GM21576 (cell line): Measurements from ENCODE around the gene PRKCE.

Source experiments
- ATAC-seq: cut with Tn5 transposase; IDR thresholded peaks from one replicate; pipeline ENCODE4 v1.9.1; 2021; ENCODE audit warnings: mild to moderate bottlenecking, moderate library complexity; ENCODE audit not compliant: unreplicated experiment

Gene PRKCE

DNA sequence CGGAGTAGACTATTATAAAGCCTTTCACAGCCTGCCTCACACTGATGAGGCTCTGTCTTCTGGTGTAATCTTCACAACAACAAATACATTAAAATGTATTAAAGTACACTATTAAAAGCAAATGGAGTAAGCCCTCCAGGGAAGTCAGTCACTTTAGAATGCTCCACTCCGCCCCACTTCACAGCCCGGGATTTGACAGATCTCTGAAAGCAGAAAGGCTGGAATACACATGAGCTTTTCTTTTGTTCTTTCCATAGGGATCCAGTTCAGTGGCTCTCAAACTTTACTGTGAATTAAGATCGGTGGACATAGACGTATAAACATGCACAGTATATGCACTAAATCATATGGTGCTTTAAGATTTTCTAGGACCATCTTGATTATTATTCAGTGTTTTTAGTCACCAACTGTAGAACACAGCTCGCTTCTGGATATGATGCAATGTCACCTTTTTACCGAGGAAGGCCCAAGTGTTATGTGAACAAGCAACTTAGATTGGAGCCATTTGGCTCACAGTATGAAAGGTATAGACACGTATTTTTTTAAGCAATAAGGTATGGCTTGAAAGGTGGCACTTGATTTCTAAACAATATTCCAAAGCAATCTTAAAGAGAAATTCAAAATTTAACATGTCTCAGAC, 151.1 kb downstream of the PRKCE start:
- no peak for ATAC-seq

DNA sequence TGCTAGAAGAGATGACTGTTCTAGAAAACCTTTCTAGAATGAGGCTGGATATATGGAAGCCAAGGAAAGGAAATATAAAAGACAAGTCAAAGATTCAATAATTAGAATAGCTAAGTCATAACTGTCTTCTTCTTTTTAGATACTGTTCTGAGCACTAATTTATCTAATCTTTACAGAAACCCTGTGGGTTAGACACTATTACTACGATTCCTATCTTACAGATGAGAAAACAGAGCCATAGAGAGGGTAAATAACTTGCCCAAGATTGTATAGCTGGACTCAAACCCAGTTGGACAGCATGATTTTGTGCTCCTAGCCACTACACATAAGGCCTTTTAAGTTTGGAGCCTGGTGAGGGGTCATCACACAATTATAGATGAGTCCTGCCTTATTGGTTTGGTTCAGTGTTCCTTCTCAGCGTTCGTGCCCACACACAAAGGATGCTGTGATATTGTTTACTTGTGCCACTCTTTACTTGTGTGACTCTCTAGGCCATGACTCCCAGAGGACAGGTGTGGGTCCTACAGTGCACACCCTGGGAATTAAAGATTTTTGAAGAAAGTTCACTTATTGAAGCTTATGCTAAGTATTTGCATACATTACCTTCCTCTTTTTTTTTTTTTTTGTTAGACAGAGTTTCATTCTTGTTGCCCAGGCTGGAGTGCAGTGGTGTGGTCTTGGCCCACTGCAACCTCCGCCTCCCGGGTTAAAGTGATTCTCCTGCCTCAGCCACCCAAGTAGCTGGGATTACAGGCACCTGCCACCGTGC, 153.7 kb downstream of the PRKCE start:
- no peak for ATAC-seq

DNA sequence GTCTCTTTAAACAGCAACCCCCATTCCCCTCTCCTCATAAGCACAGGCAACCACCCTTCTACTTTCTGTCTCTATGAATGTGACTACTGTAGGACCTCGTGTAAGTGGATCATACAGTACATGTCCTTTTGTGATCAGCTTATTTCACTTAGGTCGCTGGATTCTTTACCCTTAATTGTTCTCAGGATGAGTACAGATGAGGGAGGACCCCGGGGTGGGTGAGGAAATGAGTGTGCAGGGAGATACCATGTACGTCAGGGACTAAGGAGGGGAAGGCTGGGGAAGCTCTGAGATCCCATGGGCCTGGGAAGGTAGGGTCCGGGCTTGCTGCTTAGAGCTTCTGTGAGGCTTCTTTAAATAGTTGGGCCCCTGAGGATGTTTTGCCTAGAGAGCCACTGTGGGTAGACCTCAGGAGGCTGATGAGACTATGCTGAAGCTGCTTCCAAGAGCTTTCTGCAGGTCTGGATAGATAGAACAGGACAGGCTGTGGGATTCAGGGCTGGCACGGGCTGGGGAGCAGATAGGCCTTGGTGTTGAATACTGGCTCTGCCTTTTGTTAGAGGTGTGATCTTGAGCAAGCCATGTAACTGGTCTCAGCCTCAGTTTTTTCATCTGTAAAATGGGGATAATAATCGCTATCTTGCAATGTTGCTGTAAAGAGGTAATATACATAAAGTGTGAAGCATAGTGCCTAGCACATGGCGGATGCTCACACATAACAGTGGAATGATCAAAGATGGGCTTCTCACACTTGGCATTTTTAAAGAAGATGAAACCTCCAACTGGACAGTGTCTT, 155.3 kb downstream of the PRKCE start:
- no peak for ATAC-seq

DNA sequence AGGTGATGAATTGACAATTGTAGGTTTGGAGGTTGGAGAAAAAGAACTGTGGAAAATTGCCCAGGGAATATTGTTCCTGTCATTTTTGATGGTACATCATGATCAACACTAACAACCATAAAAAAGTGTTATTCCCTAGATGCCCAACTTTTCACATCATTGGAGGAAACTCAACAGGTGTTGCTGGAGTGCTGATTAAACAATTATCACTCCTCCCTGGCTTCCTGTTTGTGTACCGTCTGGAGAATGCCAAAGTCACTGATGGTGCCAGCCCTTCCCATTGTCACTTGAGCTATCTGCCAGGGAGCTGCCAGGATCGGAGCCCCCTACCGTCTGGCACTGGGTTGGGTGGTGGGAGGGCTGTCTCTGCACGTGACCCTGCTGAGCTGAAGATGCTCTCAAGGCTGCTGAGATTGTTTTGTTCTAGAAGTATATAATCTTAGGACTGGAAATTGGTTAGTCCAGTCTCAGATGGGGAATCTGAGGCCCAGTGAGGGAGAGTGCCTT, 156.9 kb downstream of the PRKCE start:
- ATAC-seq, result no peak

DNA sequence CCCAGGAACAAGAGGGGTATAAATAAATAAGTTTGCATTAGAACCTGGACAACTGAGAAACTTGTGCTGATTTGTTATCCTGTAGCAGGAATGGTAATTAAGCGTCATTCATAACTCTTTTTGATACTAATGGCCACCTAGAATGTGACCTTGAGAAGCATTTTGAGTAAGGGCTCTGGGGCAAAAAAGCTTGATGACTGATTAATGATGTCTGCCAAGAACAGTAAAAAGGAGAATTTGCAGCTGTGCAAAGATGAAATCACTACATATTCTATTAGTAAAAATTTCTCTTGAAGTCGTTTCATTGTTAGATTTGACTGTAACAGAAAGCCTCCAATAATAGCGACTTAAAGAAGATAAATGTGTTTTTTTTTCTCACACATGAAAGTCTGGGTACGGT, 157.7 kb downstream of the PRKCE start:
- no peak for ATAC-seq

DNA sequence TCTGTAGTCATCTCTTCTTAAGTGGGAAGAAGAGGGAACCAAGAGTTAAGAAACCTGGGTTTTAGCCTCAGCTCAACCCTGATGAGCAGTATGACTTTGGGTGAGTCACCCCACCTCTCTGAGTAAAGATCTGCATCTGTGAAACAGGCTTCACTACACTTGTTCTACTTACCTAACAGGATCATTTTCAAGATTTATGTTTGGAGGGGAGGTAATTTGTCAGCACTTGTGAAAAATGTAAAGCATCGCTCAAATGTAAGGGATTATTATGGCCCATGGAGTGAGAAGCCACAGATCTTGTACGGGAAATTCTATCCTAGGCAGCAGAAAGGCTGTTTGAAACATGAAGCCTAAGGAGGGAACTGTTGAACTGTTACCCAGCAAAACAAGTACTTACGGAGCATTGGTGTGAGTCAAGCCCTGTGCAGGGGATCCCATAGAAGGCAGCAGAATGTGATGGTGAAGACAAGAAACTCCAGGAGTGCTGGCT, 160.6 kb downstream of the PRKCE start:
- ATAC-seq, result no peak

DNA sequence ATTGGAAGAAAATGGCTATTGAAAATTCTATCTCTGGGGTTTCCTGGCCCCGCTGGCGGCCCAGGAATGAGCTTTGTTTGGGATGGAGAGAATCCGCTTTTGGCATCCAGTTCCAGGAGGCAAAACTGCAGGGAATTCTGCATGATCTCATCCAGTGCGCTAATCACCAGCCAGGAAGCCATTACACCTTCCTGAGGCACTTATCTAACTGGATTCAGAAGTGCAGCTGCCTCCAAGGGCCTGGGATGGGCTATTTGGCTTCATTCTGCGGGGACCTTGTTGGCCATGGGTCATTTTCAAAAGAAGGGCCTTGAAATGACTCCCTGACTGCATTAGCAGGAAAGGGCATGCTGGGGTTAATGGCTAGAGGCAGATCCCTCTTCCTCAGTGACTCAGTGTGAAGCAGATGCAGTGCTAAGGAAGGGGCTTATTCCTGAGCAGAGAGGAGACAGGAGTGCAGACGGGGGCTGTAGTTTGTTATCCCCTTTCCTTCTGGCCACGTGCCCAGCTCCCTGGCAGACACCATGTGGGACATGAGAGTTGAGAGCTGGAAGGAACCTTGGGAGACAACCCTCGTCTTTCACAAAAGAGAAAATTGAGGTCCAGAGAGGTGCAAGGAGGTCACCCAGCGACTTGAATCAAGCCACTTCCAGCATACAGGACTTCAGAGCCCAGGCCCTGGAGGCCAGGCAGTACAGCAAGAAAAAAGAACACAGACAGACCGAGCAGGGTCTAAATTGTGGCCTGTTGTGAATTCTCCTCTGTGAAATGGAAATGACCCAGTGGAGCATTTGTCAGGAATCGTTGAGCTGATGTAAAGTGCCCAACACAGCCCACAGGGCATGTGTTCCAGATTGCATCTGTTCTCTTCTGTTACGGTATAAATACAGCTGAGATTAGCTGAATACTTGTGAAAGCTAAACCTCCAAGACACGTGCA, 161.8 kb downstream of the PRKCE start:
- ATAC-seq, result no peak

DNA sequence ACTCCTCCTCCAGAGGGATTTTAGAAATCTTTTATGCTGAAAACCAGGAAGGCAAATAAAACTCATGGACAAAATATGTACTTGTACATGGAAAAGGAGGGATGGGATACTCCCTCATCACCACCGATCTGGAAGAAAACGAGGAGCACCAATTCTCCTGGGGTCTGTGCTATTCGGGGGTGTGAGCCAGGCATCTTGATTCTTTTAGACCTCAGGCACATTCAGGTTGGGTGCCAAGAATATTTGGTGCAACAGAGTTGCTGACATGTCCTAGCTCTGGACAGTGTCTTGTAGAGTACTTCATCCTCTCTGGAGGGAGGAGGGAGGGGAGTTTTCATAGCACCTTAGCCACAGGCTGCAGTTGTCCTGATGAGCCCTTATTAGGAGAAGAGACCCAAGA, 163.0 kb downstream of the PRKCE start:
- no peak for ATAC-seq

DNA sequence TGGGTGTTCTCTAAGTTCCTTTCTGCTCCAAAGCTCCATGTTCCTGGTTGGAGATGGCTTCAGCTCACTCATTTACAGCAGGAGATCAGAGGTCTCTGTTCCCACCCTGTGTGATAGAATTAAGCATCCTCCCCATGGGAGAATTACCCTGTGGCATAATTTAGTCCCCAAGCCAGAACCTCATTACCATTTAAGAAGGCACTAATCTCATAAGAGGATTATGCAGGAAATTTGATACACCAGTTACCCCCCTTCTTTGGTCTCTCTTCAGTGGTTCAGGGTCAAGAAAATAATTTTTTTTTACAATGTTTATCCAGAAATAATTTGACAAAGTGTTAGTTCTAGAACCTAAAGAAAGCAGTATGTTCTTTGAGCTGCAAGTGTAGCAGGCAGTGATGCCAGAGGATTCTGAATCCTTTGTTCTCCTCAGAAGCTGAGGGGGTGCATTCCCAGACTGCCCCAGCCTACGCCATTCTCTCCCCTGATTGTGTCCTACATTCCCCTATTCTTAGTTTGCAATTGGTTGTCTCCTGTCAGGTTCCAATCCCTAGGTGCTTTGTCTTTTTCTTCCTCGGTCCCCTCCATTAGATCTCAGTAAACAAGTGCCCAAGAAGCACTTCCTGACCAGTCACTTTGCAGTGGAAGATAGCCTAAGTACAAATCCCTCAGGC, 163.6 kb downstream of the PRKCE start:
- no peak for ATAC-seq

DNA sequence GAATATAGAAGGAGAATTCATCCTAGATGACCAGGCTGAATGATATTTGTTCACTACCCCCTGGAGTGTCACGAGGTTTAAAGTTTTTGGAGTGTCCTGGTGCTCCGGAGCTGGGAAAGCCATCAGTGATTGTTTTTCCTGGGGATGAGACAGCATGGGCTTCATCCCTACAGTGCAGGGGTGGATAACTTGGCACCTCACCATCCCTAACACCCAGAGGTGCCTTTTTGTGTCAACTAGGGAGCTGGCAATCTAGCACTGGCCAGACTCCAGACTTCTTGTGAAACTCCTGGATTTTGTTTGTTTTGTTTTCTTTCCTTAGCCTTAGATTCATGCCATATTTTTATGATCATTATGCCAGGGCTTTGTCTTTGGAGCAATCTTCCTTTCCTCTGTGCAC, 164.8 kb downstream of the PRKCE start:
- no peak for ATAC-seq

DNA sequence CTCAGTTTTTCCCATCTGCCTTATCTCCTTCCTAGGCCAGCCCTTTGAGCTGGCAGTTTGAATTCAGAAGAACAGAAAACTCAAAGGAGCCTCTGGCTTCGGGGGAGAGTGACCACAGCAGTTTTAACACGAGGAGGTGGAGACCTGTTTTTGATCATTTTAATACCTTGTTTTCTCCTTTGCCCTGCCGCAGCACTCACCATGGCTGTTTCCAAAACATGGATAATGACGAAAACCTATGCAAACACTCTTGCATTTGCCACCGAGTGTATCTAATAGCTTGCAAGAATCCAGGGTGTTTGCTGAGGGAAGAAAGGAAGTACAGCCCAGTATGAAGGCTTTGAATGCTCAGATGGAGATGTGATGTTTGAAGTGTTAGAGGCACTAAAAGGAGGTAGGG, 167.1 kb downstream of the PRKCE start:
- ATAC-seq, result no peak

DNA sequence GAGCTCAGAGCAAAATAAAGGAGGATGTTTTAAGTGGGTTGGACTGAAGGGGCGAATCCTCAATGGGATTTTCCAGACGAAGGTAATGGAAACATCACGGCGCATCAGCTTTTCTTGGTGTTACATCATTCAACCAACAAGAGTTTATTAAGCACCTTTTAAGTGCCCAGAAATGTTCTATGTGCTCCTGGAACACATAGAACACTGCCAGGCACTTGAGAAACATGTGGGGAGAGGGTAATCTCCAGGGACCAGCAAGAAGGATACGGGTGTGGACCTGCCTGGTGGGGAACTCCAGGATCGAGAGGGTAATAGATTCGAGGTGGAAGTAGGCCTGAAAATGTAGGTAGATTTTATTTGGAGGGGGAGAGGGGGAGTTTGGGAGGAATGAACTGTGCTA, 168.6 kb downstream of the PRKCE start:
- ATAC-seq, result no peak

DNA sequence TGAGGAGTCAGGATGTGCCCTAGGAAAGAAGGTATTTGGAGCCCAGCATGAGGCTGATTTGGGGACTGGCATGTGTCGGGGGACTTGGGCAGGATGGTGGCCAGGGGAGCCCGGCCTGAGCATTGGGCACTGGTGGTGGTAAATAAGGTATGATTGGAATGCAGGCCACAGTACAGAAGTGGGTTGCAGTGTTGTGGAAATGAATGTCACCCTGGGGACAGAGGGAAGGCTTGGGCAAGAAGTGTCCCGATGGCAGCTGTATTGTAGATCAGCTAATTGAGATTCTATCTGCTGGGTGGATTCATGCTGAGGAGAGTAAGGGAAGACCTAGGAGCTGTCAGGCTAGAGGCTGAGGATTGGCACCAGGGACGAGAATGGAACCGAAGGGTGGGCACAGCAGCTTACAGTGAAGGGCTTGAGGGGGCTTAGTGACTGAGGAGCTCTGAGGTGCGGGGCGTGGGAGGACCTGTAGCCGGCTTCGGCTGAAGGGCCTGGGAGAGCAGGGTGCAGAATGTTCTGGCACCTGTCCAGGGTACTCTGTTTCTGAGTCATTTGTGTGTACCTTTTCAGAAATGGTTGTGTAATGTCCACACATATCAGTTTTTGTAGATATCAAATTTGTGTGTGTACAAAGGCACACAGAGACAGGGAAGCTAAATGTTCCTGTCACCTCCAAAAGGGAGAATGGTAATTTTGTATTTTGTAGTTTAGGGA, 170.2 kb downstream of the PRKCE start:
- ATAC-seq, result no peak

DNA sequence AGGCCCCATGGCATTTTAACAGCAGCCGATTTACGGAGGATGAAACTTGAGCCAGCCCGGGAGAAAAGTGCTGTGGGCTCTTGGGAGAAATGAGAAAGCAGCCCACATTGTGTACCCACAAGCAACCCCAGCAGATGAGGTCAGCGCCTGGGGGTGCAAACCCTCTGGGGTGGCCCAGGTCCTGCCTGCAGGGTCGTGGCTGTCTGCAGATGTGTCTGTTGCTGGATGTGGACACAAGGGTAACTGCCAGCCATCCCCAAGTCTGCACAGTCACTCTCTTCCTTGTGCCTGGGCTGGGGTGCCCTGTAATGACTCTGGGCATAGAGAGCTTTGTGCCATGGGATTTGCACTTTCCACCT, 170.8 kb downstream of the PRKCE start:
- no peak for ATAC-seq

DNA sequence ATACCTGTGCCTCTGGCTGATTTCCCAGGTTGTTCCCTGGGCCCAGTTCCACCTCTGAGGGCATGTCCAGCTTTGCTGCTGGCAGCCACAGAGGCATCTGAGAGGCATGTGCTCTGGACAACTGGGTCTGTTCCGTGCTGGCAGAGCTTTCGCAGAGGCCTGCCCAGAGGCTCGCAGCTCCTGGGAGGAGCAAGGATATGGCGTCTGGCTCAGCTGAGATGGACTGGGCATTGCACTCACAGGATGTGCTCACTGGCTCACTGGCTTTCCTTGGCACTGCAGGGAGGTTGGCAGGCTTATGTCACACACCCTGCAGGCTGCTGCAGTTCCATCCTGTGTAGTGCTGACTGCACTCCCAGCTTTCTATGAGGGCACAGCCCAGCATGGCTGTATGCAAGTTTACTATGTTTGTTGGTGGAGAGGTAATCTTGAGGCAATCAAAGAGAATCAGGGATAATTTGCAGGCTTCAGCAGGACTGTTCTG, 172.3 kb downstream of the PRKCE start:
- ATAC-seq, result no peak

DNA sequence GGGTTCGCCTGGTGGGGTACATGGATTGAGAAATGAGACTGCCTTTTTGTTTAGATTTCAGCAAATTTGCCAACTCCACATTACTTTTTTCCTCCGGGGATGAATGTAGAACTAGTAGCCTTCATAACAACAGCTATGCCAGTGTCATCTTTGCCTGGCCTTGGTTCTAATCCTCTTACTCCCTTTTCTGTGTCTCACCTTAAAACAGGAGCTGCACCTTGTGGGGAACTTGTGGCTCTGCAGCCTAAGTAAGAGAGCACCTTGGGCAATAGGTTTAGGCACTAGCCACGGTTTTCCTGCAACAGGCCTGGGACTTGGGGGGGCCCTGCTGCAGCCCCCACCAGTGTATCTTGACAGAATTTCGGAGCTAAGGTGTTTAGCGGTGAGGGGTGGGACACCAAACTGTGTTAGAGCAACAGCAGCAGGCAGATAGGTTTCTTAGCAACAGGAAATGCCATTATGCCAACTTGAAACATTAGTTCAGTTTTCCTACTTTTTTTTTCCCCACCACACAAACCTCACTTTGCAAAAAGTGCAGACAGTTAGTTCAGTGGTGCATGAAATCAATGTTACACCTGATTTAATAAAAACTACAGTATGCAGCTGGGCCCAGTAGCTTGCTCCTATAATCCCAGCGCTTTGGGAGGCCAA, 173.7 kb downstream of the PRKCE start:
- ATAC-seq, result no peak

DNA sequence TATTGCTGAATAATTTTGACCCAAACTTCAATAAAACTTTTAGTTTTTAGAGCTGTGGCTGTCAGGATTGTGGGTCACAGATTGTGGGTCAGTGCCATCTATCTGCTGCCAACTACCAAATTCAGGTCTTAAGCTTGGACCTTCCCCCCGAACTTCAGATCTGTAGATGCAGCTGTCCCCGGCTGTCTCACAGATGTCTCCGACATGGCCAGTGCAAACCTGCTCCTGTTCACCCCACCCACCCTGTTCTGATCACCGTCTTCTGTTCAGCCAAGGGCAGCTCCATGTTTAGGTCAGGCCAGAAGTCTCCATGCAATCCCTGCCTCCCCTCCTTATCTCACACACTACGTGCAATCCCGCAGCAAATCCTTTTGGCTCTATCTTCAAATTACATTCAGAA, 175.0 kb downstream of the PRKCE start:
- ATAC-seq, result no peak

DNA sequence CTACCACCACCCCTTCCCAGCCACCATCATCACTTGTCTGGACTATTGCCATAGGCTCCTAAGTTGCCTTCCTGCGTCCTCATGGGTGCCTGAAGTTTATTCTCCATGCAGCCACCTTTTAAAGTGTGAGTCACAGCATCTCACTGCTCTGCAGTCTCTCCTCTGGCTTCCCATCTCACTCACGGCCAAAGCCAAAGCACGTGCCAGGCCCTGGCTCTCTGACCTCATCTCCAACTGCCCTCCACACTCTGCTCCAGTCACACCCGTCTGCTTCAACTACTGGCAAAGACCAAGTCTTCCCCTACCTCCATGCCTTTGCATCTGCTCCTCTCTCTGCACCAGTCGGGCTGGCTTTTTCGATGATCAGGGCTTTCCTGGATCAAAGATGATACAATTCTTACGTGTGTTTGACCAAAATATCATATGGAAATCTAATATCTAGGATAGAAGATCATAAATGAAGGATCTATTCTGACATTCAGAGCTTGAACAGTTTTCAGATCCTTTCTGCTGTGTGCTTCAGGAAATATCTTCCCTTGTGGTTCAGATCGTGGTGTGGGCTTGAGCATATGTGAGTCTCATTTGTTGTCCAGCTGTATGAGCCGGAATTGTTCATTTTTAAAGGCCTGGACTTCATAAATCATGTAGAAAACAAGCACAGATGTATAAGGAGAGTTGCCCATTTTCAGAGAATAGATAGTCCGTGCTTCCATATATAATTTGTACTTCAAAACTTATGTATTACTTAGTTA, 175.6 kb downstream of the PRKCE start:
- ATAC-seq, result no peak
